ENCODE data around the gene AQP2. TPM values are rescaled to one million over a fixed set of nuclear protein-coding genes. Genes with fewer than 3 reads are reported as not detected.

The AQP2 gene
- total RNA-seq, 1 donor from 2014 or later = not detected

DNA sequence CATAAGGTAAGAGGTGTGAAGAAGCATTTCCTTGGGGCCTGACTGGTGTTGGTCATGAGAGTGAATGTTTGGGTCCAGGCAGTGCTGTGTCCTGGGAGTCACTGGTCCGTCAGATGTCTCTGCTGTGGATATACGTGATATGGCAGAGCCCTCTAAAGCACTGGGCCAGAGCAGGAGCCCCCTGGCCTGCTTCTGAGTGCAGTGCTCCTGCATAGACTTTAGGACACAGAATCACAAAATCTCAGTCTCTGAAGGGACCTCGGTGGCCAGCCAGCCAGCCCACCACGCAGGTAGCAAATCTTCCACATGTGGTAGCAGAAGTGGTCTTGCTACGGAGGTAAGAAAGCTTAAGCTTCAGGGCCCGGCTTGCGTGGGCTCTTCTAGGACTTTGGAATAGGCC lies 18.5 kb upstream of the AQP2 start:
- Histone ChIP-seq H3K4me1 (no peaks in the 10 kb centered on the region), H3K4me3 (no peak overlapping the region), H3K27ac (replicated peaks) (no peak overlapping the region), H3K36me3 (no peaks in the 10 kb centered on the region), H3K9me3 (replicated peaks) (no peaks in the 10 kb centered on the region), H3K27me3 (ENCODE audit: low read depth) (peaks cover 8% of the 10 kb centered on the region)
- intact Hi-C loops (cut with micrococcal nuclease) = no loop called here
- DNase-seq = no peak
- TF ChIP-seq, protein P1, sequence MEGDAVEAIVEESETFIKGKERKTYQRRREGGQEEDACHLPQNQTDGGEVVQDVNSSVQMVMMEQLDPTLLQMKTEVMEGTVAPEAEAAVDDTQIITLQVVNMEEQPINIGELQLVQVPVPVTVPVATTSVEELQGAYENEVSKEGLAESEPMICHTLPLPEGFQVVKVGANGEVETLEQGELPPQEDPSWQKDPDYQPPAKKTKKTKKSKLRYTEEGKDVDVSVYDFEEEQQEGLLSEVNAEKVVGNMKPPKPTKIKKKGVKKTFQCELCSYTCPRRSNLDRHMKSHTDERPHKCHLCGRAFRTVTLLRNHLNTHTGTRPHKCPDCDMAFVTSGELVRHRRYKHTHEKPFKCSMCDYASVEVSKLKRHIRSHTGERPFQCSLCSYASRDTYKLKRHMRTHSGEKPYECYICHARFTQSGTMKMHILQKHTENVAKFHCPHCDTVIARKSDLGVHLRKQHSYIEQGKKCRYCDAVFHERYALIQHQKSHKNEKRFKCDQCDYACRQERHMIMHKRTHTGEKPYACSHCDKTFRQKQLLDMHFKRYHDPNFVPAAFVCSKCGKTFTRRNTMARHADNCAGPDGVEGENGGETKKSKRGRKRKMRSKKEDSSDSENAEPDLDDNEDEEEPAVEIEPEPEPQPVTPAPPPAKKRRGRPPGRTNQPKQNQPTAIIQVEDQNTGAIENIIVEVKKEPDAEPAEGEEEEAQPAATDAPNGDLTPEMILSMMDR (IDR thresholded peaks at IDR 0.05; ENCODE audit: borderline replicate concordance) = no peak

- no peaks in the 10 kb centered on the region for H3K9me3 ChIP-seq (replicated peaks)
- no peaks in the 10 kb centered on the region for H3K36me3 ChIP-seq
- intact Hi-C loops (cut with micrococcal nuclease) = no loop called here
- H3K4me1 ChIP-seq = no peaks in the 10 kb centered on the region
- peaks cover 8% of the 10 kb centered on the region for H3K27me3 ChIP-seq (ENCODE audit: low read depth)
- H3K27ac ChIP-seq (replicated peaks) = no peak overlapping the region
- DNase-seq = no peak
- TF ChIP-seq, protein P1 (IDR thresholded peaks at IDR 0.05; ENCODE audit: borderline replicate concordance) = no peak
- no peak overlapping the region for H3K4me3 ChIP-seq
Measured at GRCh38 chr12:49932533-49933130, 17.9 kb upstream of the AQP2 start.

- H3K4me1 ChIP-seq = no peaks in the 10 kb centered on the region
- TF ChIP-seq, protein P1 (IDR thresholded peaks at IDR 0.05; ENCODE audit: borderline replicate concordance) = no peak
- intact Hi-C loops (cut with micrococcal nuclease) = no loop called here
Measured at GRCh38 chr12:49933796-49934195, 16.7 kb upstream of the AQP2 start.

GRCh38 chr12:49934505-49934904 lies 16.0 kb upstream of the AQP2 start:
- Histone ChIP-seq H3K36me3 (no peaks in the 10 kb centered on the region), H3K27ac (replicated peaks) (no peak overlapping the region), H3K27me3 (ENCODE audit: low read depth) (peaks cover 8% of the 10 kb centered on the region), H3K9me3 (replicated peaks) (no peaks in the 10 kb centered on the region), H3K4me3 (no peak overlapping the region), H3K4me1 (no peaks in the 10 kb centered on the region)
- DNase-seq = no peak
- TF ChIP-seq, protein P1 (IDR thresholded peaks at IDR 0.05; ENCODE audit: borderline replicate concordance) = no peak
- intact Hi-C loops (cut with micrococcal nuclease) = no loop called here

More at GRCh38 chr12:49933796-49934195, 16.7 kb upstream of the AQP2 start:
- no peak overlapping the region for H3K27ac ChIP-seq (replicated peaks)
- DNase-seq = no peak
- no peaks in the 10 kb centered on the region for H3K36me3 ChIP-seq
- no peak overlapping the region for H3K4me3 ChIP-seq
- no peaks in the 10 kb centered on the region for H3K9me3 ChIP-seq (replicated peaks)
- peaks cover 8% of the 10 kb centered on the region for H3K27me3 ChIP-seq (ENCODE audit: low read depth)

DNA sequence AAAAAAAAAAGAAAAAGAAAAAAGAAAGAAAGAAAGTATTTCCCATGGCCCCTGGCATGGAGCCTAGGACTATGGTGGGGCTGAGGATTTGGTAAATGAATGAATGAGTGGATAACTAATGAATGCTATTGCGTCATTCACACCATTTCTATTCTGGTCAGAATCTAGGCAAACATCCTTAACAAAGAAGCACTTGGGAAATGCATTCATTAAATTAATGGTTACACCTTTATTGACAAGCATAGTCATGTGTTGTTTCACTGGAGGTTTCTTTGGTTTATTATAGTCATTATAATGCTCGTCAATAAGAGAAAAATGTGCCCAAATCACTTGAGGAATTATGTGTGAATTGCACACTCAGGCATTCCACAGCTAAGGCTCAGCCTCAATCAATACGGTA lies 13.6 kb upstream of the AQP2 start:
- Histone ChIP-seq H3K27ac (replicated peaks) (no peak overlapping the region), H3K27me3 (ENCODE audit: low read depth) (peaks cover 8% of the 10 kb centered on the region), H3K4me1 (no peaks in the 10 kb centered on the region), H3K4me3 (no peak overlapping the region), H3K9me3 (replicated peaks) (no peaks in the 10 kb centered on the region), H3K36me3 (no peaks in the 10 kb centered on the region)
- DNase-seq = no peak
- TF ChIP-seq, protein P1 (IDR thresholded peaks at IDR 0.05; ENCODE audit: borderline replicate concordance) = no peak
- intact Hi-C loops (cut with micrococcal nuclease) = no loop called here
